ENCODE measurements around the gene RPTOR.

DNA sequence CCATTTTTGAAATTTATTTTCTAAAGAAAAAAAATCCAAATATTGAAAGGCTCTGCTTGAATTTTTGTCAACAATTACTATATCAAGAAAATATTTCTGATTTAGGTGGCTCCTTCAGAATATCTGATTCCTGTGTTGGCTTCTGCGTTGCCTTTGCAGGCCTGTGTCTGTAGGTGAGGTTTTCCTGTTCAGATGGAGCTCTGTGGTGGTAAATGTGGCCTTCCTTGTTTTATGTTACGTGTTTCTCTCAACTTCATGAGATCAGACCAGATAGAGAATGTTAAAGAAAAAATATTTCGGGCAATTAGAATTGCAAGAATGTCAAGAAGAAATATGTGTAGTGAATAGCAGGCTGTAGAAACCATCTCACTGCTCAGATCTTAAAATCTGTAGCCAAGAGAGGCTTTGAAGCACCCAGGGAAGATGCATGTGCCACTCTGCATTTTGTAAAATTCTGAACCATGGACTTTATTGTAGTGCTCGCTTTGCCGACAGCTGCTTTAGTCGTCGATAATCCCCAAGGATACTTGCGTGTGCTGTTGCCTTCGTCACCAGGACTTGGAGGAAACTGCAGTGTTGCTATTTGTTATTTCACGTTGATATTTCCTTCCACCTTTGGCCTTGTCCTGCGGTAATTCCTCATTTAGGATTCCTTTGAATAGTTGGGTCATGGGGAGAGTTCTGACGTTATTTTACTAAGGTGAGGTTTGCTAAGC, 69.9 kb downstream of the RPTOR start:
- TF ChIP-seq, protein P1, sequence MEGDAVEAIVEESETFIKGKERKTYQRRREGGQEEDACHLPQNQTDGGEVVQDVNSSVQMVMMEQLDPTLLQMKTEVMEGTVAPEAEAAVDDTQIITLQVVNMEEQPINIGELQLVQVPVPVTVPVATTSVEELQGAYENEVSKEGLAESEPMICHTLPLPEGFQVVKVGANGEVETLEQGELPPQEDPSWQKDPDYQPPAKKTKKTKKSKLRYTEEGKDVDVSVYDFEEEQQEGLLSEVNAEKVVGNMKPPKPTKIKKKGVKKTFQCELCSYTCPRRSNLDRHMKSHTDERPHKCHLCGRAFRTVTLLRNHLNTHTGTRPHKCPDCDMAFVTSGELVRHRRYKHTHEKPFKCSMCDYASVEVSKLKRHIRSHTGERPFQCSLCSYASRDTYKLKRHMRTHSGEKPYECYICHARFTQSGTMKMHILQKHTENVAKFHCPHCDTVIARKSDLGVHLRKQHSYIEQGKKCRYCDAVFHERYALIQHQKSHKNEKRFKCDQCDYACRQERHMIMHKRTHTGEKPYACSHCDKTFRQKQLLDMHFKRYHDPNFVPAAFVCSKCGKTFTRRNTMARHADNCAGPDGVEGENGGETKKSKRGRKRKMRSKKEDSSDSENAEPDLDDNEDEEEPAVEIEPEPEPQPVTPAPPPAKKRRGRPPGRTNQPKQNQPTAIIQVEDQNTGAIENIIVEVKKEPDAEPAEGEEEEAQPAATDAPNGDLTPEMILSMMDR (IDR thresholded peaks at IDR 0.05; ENCODE audit: low read depth, low read length), result no peak
- no peak for TF ChIP-seq EZH2phosphoT487 (IDR thresholded peaks at IDR 0.05; ENCODE audit: low read depth)
